HG02623 (cell line): Measurements from ENCODE around the gene MINDY3.
"Not testable (repeated sequence)": the region's sequence is repeated elsewhere in the genome, so short reads cannot be mapped to it uniquely, and the experiment has no call there.

Experiments
- ATAC-seq: cut with Tn5 transposase; IDR thresholded peaks from one replicate; pipeline ENCODE4 v1.9.1; 2021; ENCODE audit warnings: moderate library complexity; ENCODE audit not compliant: unreplicated experiment

Gene MINDY3

GRCh38 chr10:15859906-15860691, at the start of gene MINDY3:
TSS of gene MINDY3 (minus strand) at chr10:15860507. CDS start at chr10:15860299, 208 bp downstream.
- peak; percentile 94 for ATAC-seq

GRCh38 chr10:15901889-15902288, 41.6 kb upstream of the MINDY3 start:
- no peak for ATAC-seq

GRCh38 chr10:15898046-15898445, 37.7 kb upstream of the MINDY3 start:
- no peak for ATAC-seq

DNA sequence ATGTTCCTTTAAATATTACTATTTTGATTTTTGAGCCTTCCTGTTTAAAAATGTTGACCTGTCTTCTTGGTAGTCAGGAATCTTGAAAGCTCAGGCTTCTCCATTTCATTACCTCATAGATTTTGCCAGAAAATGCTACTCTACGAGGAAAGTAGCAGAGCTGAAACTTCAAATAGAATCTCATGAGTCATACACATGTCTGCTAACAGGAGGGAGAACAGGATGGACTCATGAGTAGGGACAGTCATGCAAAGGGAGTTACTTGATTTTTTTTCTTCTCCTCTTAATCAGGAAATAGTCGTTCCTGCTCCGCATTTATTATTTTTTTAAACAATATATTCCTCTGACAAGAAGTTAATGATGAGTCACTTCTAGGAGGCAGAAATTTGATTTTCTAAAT, 37.0 kb upstream of the MINDY3 start:
- ATAC-seq, result no peak

DNA sequence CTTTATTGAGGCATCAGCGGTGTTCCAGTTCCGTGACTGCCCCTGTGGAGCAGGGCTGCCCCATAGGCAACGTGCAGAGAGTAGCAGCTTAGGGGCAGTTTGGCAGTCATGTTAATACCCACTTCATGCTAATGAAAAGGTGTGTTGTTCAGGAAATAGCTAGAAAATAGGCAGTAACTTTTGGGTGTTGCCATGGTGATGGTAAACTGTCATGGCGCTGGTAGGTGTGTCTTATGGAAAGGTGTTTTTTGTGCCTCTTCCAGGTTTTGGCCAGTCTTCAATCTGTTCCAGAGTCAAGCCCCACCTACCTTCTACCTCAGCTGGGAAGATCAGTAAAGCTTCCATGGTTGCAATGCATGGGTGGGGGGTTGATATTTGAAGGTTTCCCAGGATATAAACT, 36.3 kb upstream of the MINDY3 start:
- ATAC-seq, result no peak

GRCh38 chr10:15884447-15884846, 24.1 kb upstream of the MINDY3 start:
- no peak for ATAC-seq

- ATAC-seq, result no peak
Observed at GRCh38 chr10:15881542-15881941, 21.2 kb upstream of the MINDY3 start.

DNA sequence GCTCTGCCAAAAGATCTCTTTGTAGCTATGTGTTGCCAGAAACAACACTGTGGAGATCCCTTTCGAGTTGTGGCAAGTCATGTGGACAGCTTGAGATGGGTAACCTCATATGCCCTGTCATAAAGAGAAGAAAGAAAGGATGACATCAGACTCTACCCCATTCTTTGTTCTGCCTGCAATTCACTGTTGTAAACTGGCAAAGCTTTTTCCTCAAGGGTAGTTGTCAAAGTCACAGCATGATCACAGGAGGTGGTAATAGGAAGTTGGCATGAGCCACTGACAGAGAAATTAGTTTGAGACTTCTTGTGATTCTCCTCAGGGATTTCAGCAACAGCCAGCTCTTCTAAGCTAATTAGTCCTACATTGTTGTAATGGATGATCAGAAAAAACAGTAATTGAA, 19.4 kb upstream of the MINDY3 start:
- no peak for ATAC-seq

DNA sequence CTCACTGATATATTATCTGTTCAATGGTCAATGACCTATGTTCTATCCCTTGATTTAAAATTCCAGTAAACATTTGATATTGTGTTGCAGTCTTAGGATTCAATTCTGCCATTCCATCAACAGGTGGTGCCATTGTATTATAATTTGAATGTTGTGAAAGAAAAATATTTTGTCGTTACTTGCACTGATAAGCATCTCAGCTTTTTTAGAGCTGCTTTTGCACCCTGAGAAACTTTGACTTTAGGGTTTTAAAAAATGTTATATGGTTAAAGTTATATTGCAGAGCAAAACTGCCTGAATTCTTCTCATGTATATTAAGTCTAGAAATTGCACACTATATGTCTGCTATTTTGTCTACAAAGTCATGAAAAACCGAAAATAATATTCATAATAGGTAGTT, 18.8 kb upstream of the MINDY3 start:
- no peak for ATAC-seq

- ATAC-seq, result no peak
Observed at GRCh38 chr10:15877836-15878576, 17.7 kb upstream of the MINDY3 start.

DNA sequence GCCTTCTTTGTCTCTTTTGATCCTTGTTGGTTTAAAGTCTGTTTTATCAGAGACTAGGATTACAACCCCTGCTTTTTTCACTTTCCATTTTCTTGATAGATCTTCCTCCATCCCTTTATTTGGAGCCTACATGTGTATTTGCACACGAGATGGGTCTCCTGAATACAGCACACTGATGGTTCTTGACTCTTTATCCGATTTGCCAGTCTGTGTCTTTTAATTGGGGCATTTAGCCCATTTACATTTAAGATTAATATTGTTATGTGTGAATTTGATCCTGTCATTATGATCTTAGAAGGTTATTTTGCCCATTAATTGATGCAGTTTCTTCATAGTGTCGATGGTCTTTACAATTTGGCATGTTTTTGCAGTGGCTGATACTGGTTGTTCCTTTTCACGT, 16.0 kb upstream of the MINDY3 start:
- ATAC-seq, result not testable (repeated sequence)

DNA sequence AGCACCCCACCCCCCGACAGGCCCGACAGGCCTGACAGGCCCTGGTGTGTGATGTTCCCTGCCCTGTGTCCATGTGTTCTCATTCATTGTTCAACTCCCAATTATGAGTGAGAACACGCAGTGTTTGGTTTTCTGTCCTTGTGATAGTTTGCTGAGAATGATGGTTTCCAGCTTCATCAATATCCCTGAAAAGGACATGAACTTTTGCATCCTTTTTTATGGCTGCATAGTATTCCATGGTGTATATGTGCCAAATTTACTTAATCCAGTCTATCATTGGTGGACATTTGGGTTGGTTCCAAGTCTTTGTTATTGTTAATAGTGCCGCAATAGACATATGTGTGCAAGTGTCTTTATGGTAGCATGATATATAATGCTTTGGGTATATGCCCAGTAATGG, 12.3 kb upstream of the MINDY3 start:
- ATAC-seq, result not testable (repeated sequence)

GRCh38 chr10:15871823-15872222, 11.5 kb upstream of the MINDY3 start:
- ATAC-seq, result no peak

- no peak for ATAC-seq
Observed at GRCh38 chr10:15869935-15870334, 9.6 kb upstream of the MINDY3 start.

DNA sequence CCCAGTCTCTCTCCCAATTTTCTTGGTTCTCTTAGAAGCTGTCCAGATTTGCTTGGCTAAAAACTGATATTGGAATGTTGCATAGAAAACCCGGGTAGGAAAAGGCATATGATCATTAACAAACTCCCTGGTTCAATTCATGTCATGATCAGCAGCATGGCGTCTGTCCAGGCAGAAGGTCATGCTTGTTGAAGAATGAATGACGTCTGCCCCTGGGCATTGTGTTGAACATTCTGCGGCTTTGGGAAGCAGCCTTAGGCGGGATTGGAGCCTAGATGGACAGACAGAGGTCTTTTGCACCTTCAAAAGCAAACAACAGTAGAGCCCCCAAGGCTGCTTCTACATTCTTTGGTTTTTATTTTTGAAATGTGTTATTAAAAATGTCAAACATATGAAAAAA, 7.7 kb upstream of the MINDY3 start:
- no peak for ATAC-seq

- ATAC-seq, result no peak
Observed at GRCh38 chr10:15865304-15865703, 5.0 kb upstream of the MINDY3 start.

DNA sequence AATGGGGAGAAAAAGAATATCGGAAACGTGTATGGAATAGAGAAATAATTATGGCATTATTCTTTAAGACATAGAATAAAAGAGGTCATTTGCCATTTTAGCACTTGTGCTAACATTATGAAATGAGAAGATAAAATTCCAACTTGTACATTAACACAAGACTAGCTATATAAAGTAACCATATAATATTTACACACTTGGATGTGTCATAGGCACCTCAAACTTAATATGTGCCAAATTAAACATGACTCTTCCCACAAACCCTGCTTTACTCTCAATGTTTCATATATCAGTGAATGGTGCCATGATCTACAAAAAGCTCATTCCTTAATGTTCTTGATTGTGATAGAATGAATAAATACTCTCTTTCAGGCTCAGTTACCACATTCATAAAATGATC, 4.1 kb upstream of the MINDY3 start:
- ATAC-seq, result no peak

GRCh38 chr10:15863733-15864132, 3.4 kb upstream of the MINDY3 start:
- ATAC-seq, result no peak

GRCh38 chr10:15863323-15863722, 3.0 kb upstream of the MINDY3 start:
- ATAC-seq, result no peak

DNA sequence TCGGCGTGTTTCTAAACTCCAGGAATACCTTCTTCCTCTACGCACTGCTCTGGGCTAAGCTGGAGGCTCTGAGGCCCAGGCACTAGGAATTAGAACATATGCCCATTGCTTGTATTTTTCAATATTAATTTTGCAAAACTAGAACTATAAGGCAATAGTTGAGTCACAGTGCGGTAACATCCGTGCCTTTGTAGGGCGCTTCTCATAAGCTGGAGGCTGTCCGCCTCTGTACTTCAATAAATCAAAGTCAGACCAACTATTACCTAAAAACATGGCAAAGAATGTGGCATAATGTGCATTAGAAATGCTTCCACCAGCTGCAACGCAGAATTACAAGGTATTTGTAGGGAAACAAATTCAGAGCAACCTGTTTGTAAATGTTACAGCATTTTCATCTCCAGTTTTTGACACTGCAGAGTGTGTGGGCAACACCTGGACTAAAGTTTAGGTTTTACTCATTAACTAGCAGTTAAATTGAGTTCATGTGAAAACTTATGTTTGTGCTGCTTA, 440 bp upstream of the MINDY3 start:
- ATAC-seq, result no peak

GRCh38 chr10:15859509-15859905, 800 bp downstream of the MINDY3 start:
- peak; percentile 49 for ATAC-seq

DNA sequence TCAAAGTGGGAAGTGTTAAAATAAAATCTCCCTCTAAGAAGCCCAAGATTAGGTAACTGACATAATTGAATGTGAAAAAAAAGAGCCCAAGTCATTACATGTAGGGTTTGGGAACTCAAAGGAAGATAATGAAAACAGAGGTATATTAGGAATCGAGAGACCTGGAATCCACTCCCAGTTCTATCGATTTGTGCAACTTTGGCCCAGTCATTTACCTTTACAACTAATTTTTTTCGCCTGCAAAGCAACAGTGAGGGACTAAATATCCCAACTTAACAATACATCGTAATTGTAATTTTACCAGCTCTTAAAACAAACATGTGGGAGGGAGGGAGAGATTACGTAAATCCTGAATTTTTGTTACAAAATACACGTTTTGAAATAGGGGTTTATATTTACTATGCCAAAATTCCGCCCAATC, 1.4 kb downstream of the MINDY3 start:
- no peak for ATAC-seq
